HUDEP-2 (cell line): ENCODE data around the gene KRTAP4-8.
"Not testable (repeated sequence)": the region's sequence is repeated elsewhere in the genome, so short reads cannot be mapped to it uniquely, and the experiment has no call there.

Experiments
- DNase-seq, 76 experiments: peaks; one replicate each; lab custom pipeline; 2025; ENCODE audit not compliant: unreplicated experiment in 76 of 76; lab: John Stamatoyannopoulos, UW

Gene KRTAP4-8

DNA sequence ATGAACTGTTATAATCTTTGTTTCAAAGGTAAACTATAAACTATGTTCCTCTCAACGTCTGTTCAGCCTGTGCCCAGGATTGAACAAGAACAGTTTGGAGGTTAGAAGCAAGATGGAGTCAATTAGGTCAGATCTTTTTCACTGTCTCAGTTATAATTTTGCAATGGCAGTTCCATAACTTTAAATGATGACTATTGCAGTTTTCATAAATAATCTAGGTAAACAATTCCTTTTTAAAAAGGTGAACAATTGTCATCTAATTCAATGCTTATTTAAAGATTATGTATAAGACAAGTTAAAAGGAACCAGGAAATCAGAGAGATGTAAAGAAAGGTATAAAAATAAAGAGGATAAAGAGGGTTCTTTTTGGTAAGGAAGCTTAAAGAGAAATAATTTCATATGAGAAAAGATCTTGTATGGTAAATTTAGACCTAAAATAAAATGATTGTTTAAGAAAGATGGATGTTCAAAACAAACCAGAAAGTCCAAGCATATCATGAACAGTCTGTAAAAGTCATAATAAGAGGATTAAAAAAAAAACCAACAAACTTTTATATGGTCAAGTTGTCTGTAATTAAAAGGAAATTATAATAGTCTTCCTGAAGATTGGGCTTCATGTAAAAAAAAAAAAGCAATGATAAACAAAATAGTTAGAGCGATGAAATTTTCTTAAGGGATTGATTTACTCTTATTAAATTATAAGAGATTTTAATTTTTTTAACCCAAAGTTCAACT, 13.4 kb upstream of the KRTAP4-8 start:
- no peak for DNase-seq

DNA sequence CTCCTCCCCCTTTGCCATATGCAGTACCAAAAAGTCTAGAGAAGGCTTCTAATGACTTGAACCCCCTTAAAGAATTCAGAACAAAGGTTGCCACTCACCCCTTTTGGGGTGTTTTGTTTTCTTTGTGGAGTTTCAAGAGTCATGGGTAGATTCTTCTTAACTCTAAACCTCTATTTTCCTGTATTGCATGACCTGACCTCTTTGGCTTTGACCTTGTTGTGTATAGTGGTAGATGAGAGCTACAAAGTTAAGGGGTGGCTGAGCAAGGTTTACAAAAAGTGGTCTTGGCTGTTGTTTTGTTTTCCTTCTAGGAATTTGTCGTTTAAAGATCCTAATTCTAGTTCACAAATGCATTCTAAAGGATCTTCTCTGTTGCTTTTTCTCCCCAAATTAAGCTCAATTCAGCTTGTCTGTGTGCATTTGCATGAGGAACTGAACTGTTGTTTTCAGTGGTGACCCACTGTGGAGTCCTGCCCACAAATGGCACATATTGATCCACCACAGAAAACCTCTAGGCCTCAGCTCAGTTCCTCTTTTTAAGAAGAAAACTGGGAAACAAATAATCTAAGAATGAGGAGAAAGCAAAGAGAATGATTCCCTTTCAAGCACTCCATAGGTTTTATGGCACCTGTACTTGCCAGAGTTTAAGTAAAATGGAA, 10.9 kb upstream of the KRTAP4-8 start:
- not testable (repeated sequence) for DNase-seq

DNA sequence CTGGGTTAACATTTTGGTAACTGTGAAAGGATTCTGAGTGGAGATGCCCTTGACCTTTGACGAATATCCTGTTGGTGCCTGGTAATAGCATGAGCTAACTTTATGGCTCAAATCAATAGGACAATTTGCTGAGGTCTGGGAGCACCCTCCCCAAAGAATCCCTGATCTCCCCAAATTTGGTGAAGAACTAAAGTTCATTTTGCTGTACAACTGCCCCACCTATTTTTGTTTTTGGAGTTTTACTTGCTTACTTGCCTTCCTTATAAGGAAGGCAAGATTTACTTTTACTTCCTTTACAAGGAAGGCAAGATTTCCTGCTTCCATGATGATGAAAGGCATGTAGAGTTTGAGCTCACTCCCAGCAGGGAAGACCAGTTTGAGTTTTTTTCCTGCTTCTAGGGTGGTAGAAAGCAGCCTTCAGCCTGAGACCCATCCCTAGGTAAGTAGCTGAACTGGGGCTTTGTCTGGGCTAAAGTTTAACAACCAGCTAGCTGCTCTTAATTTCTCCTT, 10.1 kb upstream of the KRTAP4-8 start:
- no peak for DNase-seq

DNA sequence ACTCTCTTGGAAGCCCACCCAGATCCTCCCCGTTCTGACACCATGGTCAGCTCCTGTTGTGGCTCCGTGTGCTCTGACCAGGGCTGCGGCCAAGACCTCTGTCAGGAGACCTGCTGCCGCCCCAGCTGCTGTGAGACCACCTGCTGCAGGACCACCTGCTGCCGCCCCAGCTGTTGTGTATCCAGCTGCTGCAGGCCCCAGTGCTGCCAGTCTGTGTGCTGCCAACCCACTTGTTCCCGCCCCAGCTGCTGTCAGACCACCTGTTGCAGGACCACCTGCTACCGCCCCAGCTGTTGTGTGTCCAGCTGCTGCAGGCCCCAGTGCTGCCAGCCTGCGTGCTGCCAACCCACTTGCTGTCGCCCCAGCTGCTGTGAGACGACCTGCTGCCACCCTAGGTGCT, 7.4 kb upstream of the KRTAP4-8 start, which contains the start of gene KRTAP4-9:
Gene KRTAP4-9, plus strand, starts transcription at position 43 of the 400 bp plus-strand sequence. Its CDS starts 0 bp downstream, at position 43.
- not testable (repeated sequence) for DNase-seq

DNA sequence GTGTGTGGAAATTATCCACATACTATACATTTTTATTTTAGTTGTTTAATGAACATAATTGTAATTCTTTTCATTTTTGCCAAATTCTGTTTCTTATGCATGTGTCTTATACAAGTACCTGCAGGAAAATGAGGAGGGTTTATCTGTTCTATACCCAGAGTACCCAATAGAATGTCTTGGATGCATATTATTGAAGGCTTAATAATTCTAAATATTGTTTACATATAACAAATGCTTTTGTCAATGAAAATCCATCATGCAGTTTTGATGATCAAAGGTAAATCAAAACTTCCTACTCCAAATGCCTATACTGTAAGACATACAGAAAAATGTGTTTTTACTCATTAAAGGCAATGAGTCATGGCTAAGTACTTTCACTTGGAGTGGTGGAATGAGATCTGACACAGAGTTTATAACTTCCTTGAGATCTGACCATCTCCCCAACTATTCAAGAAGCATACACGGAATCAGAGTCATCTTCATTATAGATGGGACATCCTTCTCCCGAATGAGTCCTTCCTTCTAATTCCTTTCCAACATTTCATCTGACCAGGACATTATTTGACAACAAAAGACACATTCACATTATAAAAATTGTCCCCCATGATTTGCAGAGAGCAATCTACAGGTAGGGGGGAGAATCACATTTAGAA, 6.6 kb upstream of the KRTAP4-8 start:
- DNase-seq = not testable (repeated sequence)

DNA sequence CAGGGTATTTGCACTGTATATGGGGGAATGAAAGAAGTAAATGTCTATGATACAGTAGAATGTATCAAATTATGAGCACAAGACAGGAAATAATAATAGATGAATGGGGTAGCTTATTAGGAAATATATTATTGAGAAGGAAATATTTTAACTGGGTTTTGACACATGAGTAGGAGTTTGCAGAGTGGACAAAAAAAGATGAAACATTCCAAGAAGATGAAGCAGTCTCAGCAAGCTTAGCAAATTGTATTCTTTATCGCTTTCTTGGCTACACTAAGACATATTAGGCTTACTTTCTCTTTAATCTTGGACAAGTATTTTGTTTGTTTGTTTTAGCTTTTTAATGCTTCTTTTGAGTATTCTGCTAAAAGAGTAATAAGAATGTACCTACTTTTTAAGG, 6.0 kb upstream of the KRTAP4-8 start:
- no peak for DNase-seq

DNA sequence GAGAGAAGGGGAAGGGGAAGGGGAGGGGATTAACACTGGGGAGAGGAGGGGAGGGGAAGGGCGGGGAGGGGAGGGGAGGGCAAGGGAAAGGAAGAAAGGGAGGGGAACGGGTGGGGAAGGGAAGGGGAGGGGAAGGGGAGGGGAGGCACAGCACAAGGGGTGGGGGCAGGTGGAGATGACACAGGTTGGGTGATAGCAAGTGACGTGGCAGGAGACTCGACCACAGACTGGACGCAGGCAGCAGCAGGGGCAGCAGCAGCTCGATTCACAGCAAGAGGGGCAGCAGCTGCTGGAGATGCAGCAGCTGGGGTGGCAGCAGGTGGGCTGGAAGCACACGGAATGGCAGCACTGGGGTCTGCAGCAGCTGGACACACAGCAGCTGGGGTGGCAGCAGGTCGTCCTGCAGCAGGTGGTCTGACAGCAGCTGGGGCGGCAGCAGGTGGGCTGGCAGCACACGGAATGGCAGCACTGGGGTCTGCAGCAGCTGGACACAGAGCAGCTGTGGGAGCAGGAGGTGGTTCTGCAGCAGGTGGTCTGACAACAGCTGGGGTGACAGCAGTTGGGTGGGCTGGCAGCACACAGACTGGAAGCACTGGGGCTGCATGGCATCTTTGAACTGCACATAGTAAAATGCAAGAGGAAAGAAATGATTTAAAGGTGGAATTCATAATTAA, 3.8 kb upstream of the KRTAP4-8 start, which contains the start of gene KRTAP4-16:
Gene KRTAP4-16, minus strand, starts transcription at position 624 of the 674 bp plus-strand sequence. Its CDS starts 0 bp downstream, at position 624.
- no peak for DNase-seq

DNA sequence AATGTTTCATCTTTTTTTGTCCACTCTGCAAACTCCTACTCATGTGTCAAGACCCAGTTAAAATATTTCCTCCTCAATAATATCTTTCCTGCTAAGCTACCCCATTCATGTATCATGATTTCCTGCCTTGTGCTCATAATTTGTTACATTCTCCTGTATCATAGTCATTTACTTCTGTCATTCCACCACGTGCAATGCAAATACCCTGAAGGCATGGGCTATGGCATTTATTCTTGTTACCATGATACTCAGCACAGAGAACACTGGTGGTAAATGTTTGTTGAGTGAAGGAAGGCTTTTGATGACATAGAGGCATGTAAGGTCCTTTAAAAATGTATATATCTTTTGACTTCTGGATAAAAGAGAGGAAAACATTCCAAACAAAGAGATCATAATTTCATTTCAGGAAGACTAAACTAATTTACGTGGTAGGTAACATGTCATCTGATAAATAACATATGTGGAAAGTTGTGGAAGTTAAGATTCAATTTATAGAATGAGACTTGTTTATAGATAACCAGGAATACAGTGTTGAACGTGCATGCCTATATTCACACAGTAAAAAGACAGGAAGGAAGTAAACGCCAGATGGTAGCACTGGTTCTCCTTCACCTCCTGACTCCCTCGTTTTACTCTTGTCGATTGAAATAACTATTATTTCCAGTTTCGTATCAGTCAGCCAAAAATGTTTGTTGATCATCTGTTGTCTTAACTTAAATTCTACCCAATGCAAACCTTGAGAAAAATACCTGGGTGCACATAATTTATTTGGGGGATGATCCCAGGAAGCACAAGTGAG, 1.9 kb upstream of the KRTAP4-8 start:
- not testable (repeated sequence) for DNase-seq

DNA sequence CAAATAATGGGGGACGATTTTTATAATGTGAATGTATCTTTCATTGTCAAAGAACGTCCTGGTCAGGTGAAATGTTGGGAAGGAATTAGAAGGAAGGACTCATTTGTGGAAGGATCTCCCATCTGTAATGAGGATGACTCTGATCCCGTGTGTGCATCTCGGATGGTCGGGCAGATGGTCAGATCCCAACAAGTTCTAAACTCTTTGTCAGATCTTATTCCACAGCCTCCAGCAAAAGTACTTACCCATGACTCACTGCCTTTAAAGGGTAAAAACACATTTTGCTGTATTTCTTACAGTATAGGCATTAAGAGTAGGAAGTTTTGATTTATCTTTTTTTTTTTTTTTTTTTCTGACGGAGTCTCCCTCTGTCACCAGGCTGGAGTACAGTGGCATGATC, 539 bp upstream of the KRTAP4-8 start:
- no peak for DNase-seq

DNA sequence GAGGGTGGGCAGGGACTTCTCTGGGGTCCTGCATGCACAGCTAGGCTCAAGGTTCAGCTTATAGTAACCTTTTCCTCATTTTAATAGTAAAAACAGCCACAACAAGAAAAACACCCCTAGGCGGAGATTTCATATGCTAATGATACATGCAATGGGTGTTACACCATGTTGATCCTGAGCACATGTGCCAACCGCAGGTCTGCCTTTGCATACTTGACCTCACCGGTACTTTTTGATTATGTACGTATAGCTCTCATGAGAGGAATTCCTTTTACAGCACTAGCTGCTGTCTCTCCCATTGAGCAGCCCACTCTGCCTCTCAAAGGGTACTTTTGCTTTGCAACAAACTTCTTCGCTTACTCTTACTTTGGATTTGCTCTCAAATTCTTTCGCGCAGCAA, 1.9 kb downstream of the KRTAP4-8 start:
- DNase-seq = no peak

DNA sequence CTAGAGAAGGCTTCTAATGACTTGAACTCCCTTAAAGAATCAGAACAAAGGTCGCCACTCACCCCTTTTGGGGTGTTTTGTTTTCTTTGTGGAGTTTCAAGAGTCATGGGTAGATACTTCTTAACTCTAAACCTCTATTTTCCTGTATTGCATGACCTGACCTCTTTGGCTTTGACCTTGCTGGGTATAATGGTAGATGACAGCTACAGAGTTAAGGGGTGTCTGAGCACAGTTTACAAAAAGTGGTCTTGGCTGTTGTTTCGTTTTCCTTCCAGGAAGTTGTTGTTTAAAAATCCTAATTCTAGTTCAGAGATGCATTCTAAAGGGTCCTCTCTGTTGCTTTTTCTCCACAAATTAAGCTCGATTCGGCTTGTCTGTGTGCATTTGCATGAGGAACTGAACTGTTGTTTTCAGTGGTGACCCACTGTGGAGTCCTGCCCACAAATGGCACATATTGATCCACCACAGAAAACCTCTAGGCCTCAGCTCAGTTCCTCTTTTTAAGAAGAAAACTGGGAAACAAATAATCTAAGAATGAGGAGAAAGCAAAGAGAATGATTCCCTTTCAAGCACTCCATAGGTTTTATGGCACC, 9.1 kb downstream of the KRTAP4-8 start:
- DNase-seq = not testable (repeated sequence)

DNA sequence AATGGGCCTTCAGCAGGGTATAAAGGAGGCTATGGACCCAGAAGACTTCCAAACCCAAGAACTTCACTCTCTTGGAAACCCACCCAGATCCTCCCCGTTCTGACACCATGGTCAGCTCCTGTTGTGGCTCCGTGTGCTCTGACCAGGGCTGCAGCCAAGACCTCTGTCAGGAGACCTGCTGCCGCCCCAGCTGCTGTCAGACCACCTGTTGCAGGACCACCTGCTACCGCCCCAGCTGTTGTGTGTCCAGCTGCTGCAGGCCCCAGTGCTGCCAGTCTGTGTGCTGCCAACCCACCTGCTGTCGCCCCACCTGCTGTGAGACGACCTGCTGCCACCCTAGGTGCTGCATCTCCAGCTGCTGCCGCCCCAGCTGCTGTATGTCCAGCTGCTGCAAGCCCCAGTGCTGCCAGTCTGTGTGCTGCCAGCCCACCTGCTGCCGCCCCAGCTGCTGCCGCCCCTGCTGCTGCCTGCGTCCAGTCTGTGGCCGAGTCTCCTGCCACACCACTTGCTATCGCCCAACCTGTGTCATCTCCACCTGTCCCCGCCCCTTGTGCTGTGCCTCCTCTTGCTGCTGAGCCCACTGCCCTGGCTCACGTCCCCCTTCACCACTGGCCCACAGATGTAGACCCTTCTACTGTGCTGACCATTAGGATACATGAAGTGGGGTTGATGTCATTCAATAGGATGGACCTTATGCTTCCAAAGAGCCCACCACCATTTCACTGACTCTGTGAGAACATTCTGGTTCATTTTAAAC, 13.7 kb downstream of the KRTAP4-8 start, which contains the start of gene KRTAP4-7:
Gene KRTAP4-7, plus strand, starts transcription at position 51 of the 757 bp plus-strand sequence. Its CDS starts 57 bp downstream, at position 108.
- DNase-seq = not testable (repeated sequence)

DNA sequence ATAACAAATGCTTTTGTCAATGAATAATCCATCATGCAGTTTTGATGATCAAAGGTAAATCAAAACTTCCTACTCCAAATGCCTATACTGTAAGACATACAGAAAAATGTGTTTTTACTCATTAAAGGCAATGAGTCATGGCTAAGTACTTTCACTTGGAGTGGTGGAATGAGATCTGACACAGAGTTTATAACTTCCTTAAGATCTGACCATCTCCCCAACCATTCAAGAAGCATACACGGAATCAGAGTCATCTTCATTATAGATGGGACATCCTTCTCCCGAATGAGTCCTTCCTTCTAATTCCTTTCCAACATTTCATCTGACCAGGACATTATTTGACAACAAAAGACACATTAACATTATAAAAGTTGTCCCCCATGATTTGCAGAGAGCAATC, 14.5 kb downstream of the KRTAP4-8 start:
- DNase-seq = not testable (repeated sequence)

DNA sequence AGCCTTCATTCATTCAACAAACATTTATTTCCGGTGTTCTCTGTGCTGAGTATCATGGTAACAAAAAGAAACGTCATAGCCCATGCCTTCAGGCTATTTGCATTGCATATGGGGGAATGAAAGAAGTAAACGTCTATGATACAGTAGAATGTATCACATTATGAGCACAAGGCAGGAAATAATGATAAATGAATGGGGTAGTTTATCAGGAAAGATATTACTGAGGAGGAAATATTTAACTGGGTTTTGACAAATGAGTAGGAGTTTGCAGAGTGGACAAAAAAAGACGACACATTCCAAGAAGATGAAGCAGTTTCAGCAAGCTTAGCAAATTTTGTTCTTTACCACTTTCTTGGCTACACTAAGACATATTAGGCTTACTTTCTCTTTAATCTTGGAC, 15.3 kb downstream of the KRTAP4-8 start:
- DNase-seq = no peak

DNA sequence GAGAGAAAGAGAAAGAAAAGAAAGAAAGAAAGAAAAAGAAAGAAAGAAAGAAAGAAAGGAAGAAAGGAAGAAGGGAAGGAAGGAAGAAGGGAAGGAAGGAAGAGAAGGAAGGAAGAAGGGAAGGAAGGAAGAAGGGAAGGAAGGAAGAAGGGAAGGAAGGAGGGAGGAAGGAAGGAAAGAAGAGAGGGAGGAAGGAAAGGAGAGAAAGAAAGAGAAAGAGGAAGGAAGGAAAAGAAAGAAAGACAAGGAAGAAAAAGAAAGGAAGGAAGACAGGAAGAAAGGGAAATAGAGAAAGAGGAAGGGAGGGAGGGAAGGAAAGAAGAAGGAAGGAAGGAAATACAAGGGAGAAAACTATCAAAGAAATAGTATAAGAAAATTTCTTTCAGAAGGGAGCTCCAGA, 21.2 kb downstream of the KRTAP4-8 start:
- no peak for DNase-seq

DNA sequence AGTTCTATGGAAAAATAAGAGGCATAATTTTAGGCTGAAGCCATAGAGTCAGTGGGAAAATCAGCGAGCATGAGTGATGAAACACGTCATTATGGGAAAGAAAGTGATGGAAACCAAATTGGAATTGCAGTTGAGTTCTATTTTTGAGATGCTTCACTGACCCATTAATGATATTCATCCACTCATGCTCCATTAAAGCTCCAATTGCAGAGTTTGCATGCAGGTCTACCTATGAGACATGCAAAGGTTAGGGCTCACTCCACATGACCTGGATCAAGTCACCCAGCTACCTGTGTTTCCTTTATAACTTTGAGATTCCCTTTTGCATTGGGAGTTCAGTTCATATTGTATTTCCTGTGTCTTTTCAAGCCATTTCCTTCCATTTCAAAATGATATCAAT, 24.3 kb downstream of the KRTAP4-8 start:
- DNase-seq = no peak

DNA sequence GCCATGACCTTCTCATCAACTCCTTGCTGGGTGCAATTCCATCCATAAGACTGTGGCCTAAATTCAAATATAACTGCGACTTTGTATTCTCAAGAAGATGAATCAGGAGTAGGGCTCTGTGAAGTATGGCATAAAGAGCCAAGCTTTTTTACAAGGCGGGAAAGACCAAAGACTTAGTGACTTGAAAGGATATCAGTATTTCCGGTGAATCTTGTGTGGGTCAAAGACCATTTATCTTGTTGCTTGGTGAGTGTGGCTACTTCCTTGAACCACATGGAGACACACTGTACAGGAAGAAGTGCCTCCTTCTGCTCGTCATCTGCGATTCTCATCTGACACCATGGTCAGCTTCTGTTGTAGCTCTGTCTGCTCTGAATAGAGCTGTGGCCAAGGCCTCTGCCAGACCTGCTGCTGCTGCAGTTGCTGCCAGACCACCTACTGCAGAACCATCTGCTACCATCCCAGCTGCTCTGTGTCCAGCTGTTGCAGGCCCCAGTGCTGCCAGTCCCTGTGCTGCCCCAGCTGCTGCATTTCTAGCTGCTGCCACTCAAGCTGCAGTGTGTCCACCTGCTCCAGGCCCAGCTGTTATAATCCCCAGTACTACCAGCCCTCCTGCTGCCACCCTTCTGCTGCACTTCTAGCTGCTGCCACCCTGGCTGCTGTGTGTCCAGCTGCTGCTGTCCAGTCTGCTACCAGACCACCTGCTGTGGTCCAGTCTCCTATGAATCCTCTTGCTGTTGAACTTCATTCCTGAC, 26.2 kb downstream of the KRTAP4-8 start:
- DNase-seq = no peak

DNA sequence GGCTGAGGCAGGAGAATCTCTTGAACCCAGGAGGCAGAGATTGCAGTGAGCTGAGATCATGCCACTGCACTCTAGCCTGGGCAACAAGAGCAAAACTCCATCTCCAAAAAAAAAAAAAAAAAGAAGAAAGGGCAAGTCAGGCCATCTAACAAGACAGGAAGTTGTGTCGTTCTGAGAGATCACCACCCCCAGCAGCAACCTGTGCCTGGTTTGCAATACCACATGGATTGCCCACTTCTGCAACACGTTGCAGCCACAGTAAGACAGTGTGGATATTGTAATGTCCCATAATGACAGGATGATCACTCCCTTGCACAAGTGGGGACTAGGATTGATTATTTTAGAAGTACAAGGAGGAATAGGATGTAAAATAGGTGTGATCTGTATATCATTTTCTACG, 28.9 kb downstream of the KRTAP4-8 start:
- DNase-seq = no peak
